GM18507 (cell line): ENCODE measurements around the gene EPAS1.
"Not testable (repeated sequence)": the region's sequence is repeated elsewhere in the genome, so short reads cannot be mapped to it uniquely, and the experiment has no call there.

Experiments used
- DNase-seq: peaks from one replicate; pipeline ENCODE4 v3.0.0; 2011; ENCODE audit warnings: low read depth; ENCODE audit not compliant: insufficient read length; ENCODE audit errors: extremely low spot score
- FAIRE-seq: peaks from 2 replicates; lab custom pipeline; 2011; peaks lifted over from hg19 to GRCh38; lab: Jason Lieb, UNC

Gene EPAS1

GRCh38 chr2:46389417-46389916 is 92.3 kb downstream of the EPAS1 start:
- no peak for FAIRE-seq
- DNase-seq = no peak

DNA sequence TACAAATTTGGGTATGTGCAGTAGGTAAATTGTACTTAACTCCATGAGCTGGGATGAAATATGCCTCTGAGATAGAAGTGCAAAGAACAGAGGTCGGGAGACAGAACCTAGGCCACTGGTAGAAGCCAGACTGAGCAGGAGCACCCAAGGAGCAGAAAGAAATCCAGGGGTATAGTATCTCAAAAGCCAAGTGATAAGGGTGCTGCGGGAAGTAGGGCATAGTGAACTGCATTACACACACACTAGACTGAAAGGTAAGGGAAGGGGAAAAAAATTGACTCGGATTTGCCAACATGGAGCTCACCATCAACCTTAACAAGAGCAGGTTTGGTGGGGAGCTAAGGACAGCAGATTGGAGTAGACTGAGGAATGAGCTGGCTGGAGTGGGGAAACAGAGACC is 92.8 kb downstream of the EPAS1 start:
- FAIRE-seq (no peak), DNase-seq (no peak)

DNA sequence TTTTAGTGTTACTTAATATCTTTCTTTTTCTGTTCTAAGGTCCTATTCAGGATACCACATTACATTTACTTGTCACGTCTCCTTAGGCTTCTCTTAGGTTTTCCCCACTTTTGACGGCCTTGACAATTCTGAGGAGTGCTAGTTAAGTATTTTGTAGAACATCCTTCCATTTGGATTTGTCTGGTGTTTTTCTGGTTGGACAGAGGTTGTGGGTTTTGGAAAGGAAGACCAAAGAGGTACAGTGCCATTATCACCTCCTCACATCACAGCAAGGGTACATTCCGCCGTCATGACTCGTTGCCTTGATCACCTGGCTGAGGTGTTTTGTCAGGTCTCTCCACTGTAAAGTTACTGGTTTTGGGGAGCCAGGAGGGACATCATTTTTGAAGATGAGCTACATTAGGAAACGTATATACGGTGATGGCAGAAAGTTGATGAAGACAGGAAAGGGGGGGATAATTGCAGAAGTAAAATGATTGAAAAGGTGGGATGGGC is 93.7 kb downstream of the EPAS1 start:
- FAIRE-seq (no peak), DNase-seq (no peak)

GRCh38 chr2:46392561-46393346 is 95.5 kb downstream of the EPAS1 start:
- FAIRE-seq = no peak

GRCh38 chr2:46393347-46393820 is 96.2 kb downstream of the EPAS1 start:
- DNase-seq (no peak), FAIRE-seq (no peak)

More at GRCh38 chr2:46392561-46393346, 95.5 kb downstream of the EPAS1 start:
- no peak for DNase-seq

GRCh38 chr2:46393865-46394264 is 96.7 kb downstream of the EPAS1 start:
- no peak for DNase-seq
- FAIRE-seq = no peak

DNA sequence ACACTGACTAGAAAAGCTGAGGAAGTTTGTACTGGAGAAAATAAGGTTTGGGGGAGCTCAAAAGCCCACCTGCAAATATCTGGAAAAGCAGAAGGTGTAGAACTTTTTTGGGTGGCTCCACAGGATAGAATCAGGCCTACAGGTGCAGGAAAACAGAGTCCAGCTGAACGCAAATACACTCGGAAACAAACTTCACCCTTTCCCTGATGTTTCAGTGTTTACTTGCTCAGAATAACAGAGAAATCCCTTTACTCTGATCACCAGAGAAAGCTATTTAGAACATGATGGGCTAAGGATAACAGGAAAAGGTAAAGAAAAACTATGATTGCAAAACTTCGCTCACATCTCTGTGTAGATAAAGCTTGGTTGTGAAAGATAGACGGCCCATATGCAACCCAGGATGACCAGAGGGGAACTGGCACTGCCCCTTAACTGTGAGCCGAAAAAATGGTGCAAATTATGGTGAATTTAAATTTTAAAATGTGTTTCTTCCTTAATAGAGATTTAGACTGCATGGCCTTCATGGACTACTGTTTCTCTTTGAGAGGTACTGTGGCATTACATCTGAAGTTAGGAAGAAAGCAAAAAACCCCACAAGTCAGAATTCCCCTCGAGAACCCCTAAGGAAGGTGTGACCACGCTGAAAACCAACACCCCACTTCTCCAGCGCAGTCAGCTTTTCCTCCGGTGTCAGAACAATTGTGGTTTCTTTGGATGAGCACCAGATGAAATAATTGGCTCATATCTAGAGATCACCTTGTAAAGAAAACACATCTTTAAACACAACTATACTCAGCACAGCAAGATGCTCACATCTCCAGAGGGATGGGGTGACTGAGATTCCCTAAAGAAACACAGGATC is 97.7 kb downstream of the EPAS1 start:
- DNase-seq (no peak), FAIRE-seq (no peak)

DNA sequence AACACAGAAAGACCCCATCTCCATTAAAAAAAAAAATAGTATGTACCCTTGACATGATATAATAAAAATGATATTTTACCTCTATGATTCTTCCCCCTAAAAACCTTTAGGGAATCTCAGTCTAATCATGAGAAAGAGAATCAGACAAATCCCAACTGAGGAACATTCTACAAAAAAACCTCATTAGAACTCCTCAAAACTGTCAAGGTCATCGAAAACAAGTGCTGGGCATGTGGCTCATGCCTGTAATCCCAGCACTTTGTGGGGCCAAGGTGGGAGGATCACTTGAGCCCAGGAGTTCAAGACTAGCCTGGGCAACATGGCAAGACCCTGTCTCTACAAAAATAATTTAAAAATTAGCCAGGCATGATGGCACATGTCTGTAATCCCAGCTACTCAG is 98.5 kb downstream of the EPAS1 start:
- not testable (repeated sequence) for FAIRE-seq, DNase-seq

- FAIRE-seq = no peak
Observed at GRCh38 chr2:46400016-46400415, 102.8 kb downstream of the EPAS1 start.

GRCh38 chr2:46402874-46403273 is 105.7 kb downstream of the EPAS1 start:
- no peak for DNase-seq

More at GRCh38 chr2:46400016-46400415, 102.8 kb downstream of the EPAS1 start:
- no peak for DNase-seq

GRCh38 chr2:46404181-46404759 is 107.1 kb downstream of the EPAS1 start:
- DNase-seq = no peak
- FAIRE-seq = no peak

More at GRCh38 chr2:46402874-46403273, 105.7 kb downstream of the EPAS1 start:
- no peak for FAIRE-seq

- FAIRE-seq (no peak), DNase-seq (no peak)
Observed at GRCh38 chr2:46407852-46408455, 110.7 kb downstream of the EPAS1 start.

- DNase-seq = no peak
- no peak for FAIRE-seq
Observed at GRCh38 chr2:46409756-46410155, 112.5 kb downstream of the EPAS1 start.

DNA sequence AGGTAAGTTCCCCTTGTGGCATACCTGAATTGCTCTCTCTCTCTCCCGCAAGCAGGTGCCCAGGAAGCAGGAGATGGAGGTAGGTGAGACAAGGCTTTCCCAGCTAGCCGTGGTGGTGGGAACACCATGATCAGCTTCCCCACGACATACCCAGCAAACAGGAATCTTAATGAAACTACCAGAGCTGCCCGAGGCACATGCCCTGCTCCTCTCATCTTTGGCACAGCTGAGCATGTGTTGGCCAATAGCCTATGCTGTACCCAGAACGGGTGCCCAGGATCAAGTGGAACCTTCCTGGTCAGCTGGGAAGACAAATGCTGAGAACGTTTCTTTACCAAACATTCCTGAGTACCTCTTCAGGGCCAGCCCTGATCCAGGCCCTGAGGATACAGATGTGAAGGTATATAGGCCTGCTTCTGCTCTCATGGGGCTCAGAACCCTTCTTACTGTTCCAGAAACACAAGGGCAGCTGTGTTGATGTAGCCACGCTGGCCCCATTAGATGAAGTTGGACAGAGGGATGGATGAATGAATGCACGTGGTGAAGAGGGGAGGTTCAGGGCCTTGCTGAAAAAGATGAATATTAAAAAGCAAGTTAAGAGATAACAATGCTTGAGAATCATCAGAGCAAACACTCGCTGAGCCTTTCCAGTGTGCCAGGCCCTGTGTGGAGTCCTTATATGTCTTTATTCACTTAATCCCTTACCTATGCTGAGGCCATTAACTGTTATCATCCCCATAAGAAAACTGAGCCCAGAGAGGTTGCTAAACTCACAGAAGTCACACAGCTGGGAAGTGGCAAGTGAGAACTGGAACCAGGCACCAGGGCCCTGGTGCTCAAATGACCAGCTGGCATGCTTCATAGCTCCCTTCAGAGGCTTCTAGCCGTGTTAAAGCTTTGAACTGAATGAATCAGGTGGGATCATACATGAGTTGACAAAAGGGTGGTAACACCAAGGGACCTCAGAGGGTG is 113.4 kb downstream of the EPAS1 start:
- no peak for DNase-seq
- FAIRE-seq = no peak

DNA sequence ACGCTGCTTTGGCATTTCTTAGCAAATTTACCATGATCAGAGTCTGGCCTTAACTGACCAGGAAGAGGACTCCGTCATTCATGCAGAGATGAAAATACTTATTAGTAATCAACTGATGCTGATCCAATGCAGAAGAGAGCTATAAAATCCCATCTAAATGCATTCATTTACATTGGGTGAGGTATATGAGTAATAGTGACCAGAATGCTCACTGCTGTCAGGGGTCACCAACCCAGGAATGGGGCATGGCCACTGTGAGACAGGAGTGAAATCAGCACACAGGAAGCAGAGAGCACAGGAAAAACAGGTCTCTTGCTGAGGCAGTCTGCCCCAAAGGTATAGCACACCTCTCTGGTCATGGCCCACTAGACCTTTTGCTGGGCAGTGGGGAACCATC is 114.0 kb downstream of the EPAS1 start:
- no peak for FAIRE-seq
- no peak for DNase-seq

GRCh38 chr2:46411985-46412384 is 114.8 kb downstream of the EPAS1 start:
- no peak for FAIRE-seq

GRCh38 chr2:46413111-46413510 is 115.9 kb downstream of the EPAS1 start:
- DNase-seq (no peak), FAIRE-seq (no peak)

More at GRCh38 chr2:46411985-46412384, 114.8 kb downstream of the EPAS1 start:
- no peak for DNase-seq

- DNase-seq (no peak), FAIRE-seq (no peak)
Observed at GRCh38 chr2:46413631-46414030, 116.4 kb downstream of the EPAS1 start.
